Measurements from ENCODE around the gene CARD8.

- no peak for TF ChIP-seq CTCF (conservative IDR thresholded peaks at IDR 0.05 in 1 of 2, IDR thresholded peaks at IDR 0.05 in 1 of 2; ENCODE audit: extremely low read depth in 1 of 2, insufficient read depth in 1 of 2, low read depth in 1 of 2, low read length in 2 of 2)
- TF ChIP-seq EZH2 (IDR thresholded peaks at IDR 0.05; ENCODE audit: borderline replicate concordance, low read length), result no peak
These were observed 18.7 kb downstream of the CARD8 start for GRCh38 chr19:48237057-48237456.

All from mammary epithelial cell (primary cell).